ENCODE measurements around the gene SMPDL3A. TPM values are rescaled to one million over a fixed set of nuclear protein-coding genes. Genes with fewer than 3 reads are reported as not detected.

The SMPDL3A gene
- total and polyA plus RNA-seq, 3 experiments from 2014 or later = 0.16 to 0.24 TPM; not detected in 1

DNA sequence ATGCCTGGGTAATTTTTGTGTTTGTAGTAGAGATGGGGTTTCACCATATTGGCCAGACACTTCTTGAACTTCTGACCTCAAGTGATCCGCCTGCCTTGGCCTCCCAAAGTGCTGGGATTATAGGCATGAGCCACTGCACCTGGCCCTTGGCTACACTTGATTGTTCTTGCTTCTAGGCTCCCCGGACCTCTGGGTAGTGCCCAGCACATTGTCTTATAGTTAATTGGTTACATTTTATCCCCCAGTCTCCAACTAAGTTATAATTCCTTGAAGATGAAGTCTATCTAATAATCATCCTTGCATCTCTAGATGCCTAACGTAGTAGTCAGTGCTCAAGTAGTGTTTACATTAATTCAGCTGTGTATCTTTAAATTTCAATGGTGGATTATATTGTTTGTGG lies 11.8 kb downstream of the SMPDL3A start:
- Mint-ChIP-seq H3K4me3 (no peak overlapping the region), H3K36me3 (no peaks in the 10 kb centered on the region), H3K9me3 (peaks cover 0 to 2% (median 0%) of the 10 kb centered on the region in 5 donors), H3K27ac (no peak overlapping the region), H3K27me3 (peaks cover 0 to 3% of the 10 kb centered on the region in 2 donors), H3K4me1 (no peaks in the 10 kb centered on the region)
- no peaks in the 10 kb centered on the region for H3K9me3 ChIP-seq (ENCODE audit: low read length)
- POLR2A ChIA-PET = no interaction called here
- CTCF ChIA-PET = interaction anchor here (0.7 kb wide), 1 partner anchor 9 kb away, joined by 4 read pairs; no protein-coding TSS in a partner anchor
- H3K4me1 ChIP-seq (ENCODE audit: insufficient read depth, low read length) = no peaks in the 10 kb centered on the region
- H3K27ac ChIP-seq (ENCODE audit: low read depth, low read length) = no peak overlapping the region
- H3K4me3 ChIP-seq (ENCODE audit: low read length) = no peak overlapping the region
- no peaks in the 10 kb centered on the region for H3K36me3 ChIP-seq (ENCODE audit: insufficient read depth, low read length)
- H3K27me3 ChIP-seq (ENCODE audit: insufficient read depth, low read length, poor library complexity, severe bottlenecking) = no peaks in the 10 kb centered on the region
- DNase-seq = no peak

DNA sequence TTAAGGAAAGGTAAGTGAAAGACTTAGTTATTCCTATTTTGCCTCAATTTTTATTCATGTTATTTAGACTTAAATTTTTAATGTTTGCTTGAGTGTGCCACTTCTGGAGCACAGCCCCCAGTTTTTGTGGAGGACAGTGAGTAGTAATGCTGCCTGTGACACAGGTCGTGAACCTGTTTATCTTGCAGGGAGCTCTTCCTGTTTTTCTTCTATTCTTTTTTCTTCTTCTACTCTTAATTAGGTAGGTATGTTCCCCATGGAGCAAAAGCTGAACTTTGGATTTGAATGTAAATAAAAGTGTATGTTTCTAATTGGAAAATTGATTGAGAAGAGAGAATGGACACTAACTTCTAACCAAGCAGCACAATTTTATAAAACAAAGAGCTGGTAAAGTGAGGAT lies 12.3 kb downstream of the SMPDL3A start:
- peaks cover 0 to 2% (median 0%) of the 10 kb centered on the region in 5 donors for H3K9me3 Mint-ChIP-seq
- H3K36me3 Mint-ChIP-seq = no peaks in the 10 kb centered on the region
- Histone ChIP-seq H3K4me1 (ENCODE audit: insufficient read depth, low read length) (no peaks in the 10 kb centered on the region), H3K9me3 (ENCODE audit: low read length) (no peaks in the 10 kb centered on the region), H3K36me3 (ENCODE audit: insufficient read depth, low read length) (no peaks in the 10 kb centered on the region), H3K4me3 (ENCODE audit: low read length) (no peak overlapping the region), H3K27me3 (ENCODE audit: insufficient read depth, low read length, poor library complexity, severe bottlenecking) (no peaks in the 10 kb centered on the region), H3K27ac (ENCODE audit: low read depth, low read length) (no peak overlapping the region)
- H3K27me3 Mint-ChIP-seq = peaks cover 0 to 3% of the 10 kb centered on the region in 2 donors
- H3K27ac Mint-ChIP-seq = no peak overlapping the region
- H3K4me1 Mint-ChIP-seq = no peaks in the 10 kb centered on the region
- ChIA-PET CTCF (interaction anchor here (0.7 kb wide), 1 partner anchor 9 kb away, joined by 4 read pairs; no protein-coding TSS in a partner anchor), POLR2A (no interaction called here)
- DNase-seq = no peak
- H3K4me3 Mint-ChIP-seq = no peak overlapping the region

DNA sequence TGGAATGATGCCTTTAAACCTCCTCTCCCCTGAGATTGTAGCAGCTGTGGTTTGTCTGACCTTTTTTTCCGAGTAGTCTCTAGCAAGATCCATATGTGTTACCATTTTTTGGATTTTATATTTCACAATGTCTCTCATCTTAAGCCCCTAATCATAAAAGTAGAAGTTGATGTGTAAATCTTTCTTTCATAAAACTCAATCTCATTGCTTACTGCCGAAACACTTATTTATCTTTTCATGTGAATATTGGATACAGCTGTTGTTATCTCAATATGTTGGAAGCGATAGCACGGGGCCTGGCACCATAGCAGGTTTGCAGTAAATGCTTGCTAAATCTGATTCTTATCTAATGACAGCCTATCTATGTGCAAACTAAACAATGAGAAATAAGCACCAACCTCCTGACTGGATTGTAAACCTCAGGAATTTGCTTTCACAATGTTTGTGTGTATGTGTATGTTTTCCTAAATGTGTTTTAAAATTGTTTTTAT lies 14.2 kb downstream of the SMPDL3A start:
- no peak for DNase-seq
- no peak overlapping the region for H3K4me3 Mint-ChIP-seq
- Histone ChIP-seq H3K27ac (ENCODE audit: low read depth, low read length) (no peak overlapping the region), H3K4me3 (ENCODE audit: low read length) (no peak overlapping the region), H3K4me1 (ENCODE audit: insufficient read depth, low read length) (no peaks in the 10 kb centered on the region), H3K9me3 (ENCODE audit: low read length) (no peaks in the 10 kb centered on the region), H3K36me3 (ENCODE audit: insufficient read depth, low read length) (no peaks in the 10 kb centered on the region), H3K27me3 (ENCODE audit: insufficient read depth, low read length, poor library complexity, severe bottlenecking) (no peaks in the 10 kb centered on the region)
- ChIA-PET CTCF (no interaction called here), POLR2A (no interaction called here)
- no peaks in the 10 kb centered on the region for H3K4me1 Mint-ChIP-seq
- peaks cover 0 to 3% of the 10 kb centered on the region in 2 donors for H3K27me3 Mint-ChIP-seq
- no peak overlapping the region for H3K27ac Mint-ChIP-seq
- H3K9me3 Mint-ChIP-seq = peaks cover 0 to 2% (median 0%) of the 10 kb centered on the region in 5 donors
- no peaks in the 10 kb centered on the region for H3K36me3 Mint-ChIP-seq

DNA sequence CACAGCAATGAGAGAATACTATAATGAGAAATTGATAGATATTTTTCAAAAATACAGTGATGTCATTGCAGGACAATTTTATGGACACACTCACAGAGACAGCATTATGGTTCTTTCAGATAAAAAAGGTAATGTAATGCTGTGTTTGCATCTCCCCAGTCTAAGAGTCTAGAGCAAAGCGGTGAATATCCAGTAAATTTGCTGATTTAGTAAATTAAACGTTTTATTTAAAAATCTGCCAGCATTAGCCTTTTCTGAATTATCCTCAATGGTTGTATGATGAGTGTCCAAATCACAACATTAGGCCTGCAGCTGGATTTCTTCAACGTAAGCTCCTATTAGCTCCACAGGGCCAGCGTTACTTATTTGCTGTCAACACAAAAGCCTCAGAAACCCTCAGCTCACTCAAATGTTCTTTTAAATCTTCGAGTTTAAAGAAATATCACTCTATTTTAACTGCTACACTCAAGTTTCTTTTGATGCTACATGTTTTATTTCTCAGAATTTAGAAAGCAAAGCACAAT lies 16.0 kb downstream of the SMPDL3A start:
- H3K4me3 ChIP-seq (ENCODE audit: low read length) = no peak overlapping the region
- H3K36me3 Mint-ChIP-seq = no peaks in the 10 kb centered on the region
- peaks cover 0 to 2% (median 0%) of the 10 kb centered on the region in 5 donors for H3K9me3 Mint-ChIP-seq
- no peak overlapping the region for H3K27ac ChIP-seq (ENCODE audit: low read depth, low read length)
- no peaks in the 10 kb centered on the region for H3K4me1 Mint-ChIP-seq
- peaks cover 0 to 3% of the 10 kb centered on the region in 2 donors for H3K27me3 Mint-ChIP-seq
- CTCF ChIA-PET = no interaction called here
- no peaks in the 10 kb centered on the region for H3K9me3 ChIP-seq (ENCODE audit: low read length)
- DNase-seq = no peak
- POLR2A ChIA-PET = no interaction called here
- no peaks in the 10 kb centered on the region for H3K27me3 ChIP-seq (ENCODE audit: insufficient read depth, low read length, poor library complexity, severe bottlenecking)
- no peak overlapping the region for H3K4me3 Mint-ChIP-seq
- H3K36me3 ChIP-seq (ENCODE audit: insufficient read depth, low read length) = no peaks in the 10 kb centered on the region
- H3K27ac Mint-ChIP-seq = no peak overlapping the region
- no peaks in the 10 kb centered on the region for H3K4me1 ChIP-seq (ENCODE audit: insufficient read depth, low read length)

DNA sequence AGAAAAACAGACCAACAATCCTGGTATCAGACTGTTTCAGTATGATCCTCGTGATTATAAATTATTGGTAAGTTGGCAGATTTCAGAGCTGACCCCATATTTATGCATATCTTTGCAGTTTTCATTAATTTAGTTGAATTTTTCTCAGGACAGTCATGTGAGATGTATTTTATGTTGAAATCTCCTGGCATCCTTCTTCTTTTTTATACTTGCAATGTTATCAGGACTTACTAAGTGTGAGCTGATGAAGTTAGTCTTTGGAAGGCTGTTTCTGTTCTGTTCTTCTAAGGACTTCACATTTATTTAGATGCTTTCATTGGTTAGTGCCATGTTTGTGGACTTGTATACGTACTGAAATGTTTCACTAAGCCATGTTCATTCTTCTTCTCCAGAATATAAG lies 17.2 kb downstream of the SMPDL3A start:
- DNase-seq = no peak
- no peaks in the 10 kb centered on the region for H3K36me3 ChIP-seq (ENCODE audit: insufficient read depth, low read length)
- Mint-ChIP-seq H3K36me3 (no peaks in the 10 kb centered on the region), H3K4me1 (no peaks in the 10 kb centered on the region), H3K9me3 (no peaks in the 10 kb centered on the region), H3K4me3 (no peak overlapping the region), H3K27me3 (no peaks in the 10 kb centered on the region), H3K27ac (no peak overlapping the region)
- no peak overlapping the region for H3K27ac ChIP-seq (ENCODE audit: low read depth, low read length)
- no peaks in the 10 kb centered on the region for H3K9me3 ChIP-seq (ENCODE audit: low read length)
- no peaks in the 10 kb centered on the region for H3K27me3 ChIP-seq (ENCODE audit: insufficient read depth, low read length, poor library complexity, severe bottlenecking)
- no peak overlapping the region for H3K4me3 ChIP-seq (ENCODE audit: low read length)
- CTCF ChIA-PET = no interaction called here
- POLR2A ChIA-PET = no interaction called here
- no peaks in the 10 kb centered on the region for H3K4me1 ChIP-seq (ENCODE audit: insufficient read depth, low read length)

DNA sequence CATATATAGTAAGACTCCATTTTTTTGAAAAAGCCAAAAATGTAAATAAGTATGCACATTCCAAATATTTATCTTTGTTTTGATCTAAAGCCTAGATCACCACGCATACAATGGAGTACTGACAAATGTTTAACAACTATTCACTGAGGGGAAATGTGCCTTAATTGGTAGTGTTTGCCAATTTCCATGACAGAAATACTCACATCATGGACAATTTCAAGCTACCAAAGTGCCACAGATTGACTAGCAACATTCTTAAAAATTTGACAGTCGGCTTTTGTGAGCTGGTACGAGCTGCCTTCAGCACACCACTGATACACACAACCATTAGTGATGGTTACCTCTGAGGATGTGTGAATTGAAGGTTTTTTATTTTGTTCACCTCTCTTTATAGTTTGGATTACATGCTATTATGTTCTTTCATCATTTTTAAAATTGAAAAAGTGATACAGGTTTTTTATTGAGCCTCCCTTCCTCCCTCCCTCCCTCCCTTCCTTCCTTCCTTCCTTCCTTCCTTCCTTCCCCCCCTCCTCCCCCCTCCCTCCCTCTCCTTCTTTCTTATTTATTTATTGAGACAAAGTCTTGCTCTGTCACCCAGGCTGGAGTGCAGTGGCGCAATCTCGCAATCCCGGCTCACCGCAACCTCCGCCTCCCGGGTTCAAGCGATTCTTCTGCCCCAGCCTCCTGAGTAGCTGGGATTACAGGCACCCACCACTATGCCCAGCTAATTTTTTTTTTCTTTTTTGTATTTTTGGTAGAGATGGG lies 19.2 kb downstream of the SMPDL3A start:
- DNase-seq = no peak
- Mint-ChIP-seq H3K27ac (no peak overlapping the region), H3K36me3 (no peaks in the 10 kb centered on the region), H3K4me3 (no peak overlapping the region), H3K4me1 (no peaks in the 10 kb centered on the region), H3K9me3 (no peaks in the 10 kb centered on the region), H3K27me3 (no peaks in the 10 kb centered on the region)
- Histone ChIP-seq H3K27ac (ENCODE audit: low read depth, low read length) (no peak overlapping the region), H3K36me3 (ENCODE audit: insufficient read depth, low read length) (no peaks in the 10 kb centered on the region), H3K4me3 (ENCODE audit: low read length) (no peak overlapping the region), H3K27me3 (ENCODE audit: insufficient read depth, low read length, poor library complexity, severe bottlenecking) (no peaks in the 10 kb centered on the region), H3K9me3 (ENCODE audit: low read length) (no peaks in the 10 kb centered on the region), H3K4me1 (ENCODE audit: insufficient read depth, low read length) (no peaks in the 10 kb centered on the region)
- CTCF ChIA-PET = interaction anchor here (0.6 kb wide), 1 partner anchor 22 kb away, joined by 3 read pairs; no protein-coding TSS in a partner anchor
- POLR2A ChIA-PET = no interaction called here

DNA sequence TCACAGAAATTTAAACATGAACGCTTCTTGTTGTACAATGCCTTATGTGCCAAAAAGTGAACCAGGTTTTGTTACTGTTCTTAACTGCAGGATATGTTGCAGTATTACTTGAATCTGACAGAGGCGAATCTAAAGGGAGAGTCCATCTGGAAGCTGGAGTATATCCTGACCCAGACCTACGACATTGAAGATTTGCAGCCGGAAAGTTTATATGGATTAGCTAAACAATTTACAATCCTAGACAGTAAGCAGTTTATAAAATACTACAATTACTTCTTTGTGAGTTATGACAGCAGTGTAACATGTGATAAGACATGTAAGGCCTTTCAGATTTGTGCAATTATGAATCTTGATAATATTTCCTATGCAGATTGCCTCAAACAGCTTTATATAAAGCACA lies 19.9 kb downstream of the SMPDL3A start:
- no peaks in the 10 kb centered on the region for H3K9me3 ChIP-seq (ENCODE audit: low read length)
- H3K4me1 Mint-ChIP-seq = no peaks in the 10 kb centered on the region
- H3K27me3 ChIP-seq (ENCODE audit: insufficient read depth, low read length, poor library complexity, severe bottlenecking) = no peaks in the 10 kb centered on the region
- H3K4me3 ChIP-seq (ENCODE audit: low read length) = no peak overlapping the region
- DNase-seq = no peak
- no peaks in the 10 kb centered on the region for H3K9me3 Mint-ChIP-seq
- H3K4me1 ChIP-seq (ENCODE audit: insufficient read depth, low read length) = no peaks in the 10 kb centered on the region
- ChIA-PET POLR2A (no interaction called here), CTCF (no interaction called here)
- H3K27ac Mint-ChIP-seq = no peak overlapping the region
- H3K27me3 Mint-ChIP-seq = no peaks in the 10 kb centered on the region
- H3K27ac ChIP-seq (ENCODE audit: low read depth, low read length) = no peak overlapping the region
- no peaks in the 10 kb centered on the region for H3K36me3 ChIP-seq (ENCODE audit: insufficient read depth, low read length)
- no peaks in the 10 kb centered on the region for H3K36me3 Mint-ChIP-seq
- H3K4me3 Mint-ChIP-seq = no peak overlapping the region

DNA sequence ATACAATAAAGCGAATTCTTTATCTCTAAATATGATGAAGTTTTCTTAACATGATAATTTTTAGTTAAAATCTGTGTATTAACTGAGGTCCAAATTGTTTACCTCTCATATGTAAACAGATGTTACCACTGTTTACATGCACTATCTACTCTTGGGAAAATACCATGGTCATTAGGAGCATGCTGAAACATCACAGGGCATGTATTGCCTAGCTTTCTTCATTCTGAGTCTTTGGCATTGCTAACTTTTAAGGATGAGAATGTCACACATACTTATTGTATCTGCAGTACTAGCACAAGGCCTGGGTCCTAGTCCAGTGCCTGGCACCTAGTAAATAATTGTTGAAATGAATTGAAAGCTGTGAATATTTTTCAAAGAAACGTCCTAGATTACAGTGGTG lies 20.6 kb downstream of the SMPDL3A start:
- Histone ChIP-seq H3K4me1 (ENCODE audit: insufficient read depth, low read length) (no peaks in the 10 kb centered on the region), H3K27ac (ENCODE audit: low read depth, low read length) (no peak overlapping the region), H3K9me3 (ENCODE audit: low read length) (no peaks in the 10 kb centered on the region), H3K36me3 (ENCODE audit: insufficient read depth, low read length) (no peaks in the 10 kb centered on the region), H3K4me3 (ENCODE audit: low read length) (no peak overlapping the region), H3K27me3 (ENCODE audit: insufficient read depth, low read length, poor library complexity, severe bottlenecking) (no peaks in the 10 kb centered on the region)
- Mint-ChIP-seq H3K27ac (no peak overlapping the region), H3K4me1 (no peaks in the 10 kb centered on the region), H3K4me3 (no peak overlapping the region), H3K36me3 (no peaks in the 10 kb centered on the region), H3K9me3 (no peaks in the 10 kb centered on the region), H3K27me3 (no peaks in the 10 kb centered on the region)
- DNase-seq = no peak
- ChIA-PET POLR2A (no interaction called here), CTCF (no interaction called here)

Measured in CD8-positive, alpha-beta memory T cell (primary cell).